SH-SY5Y (cell line): Measurements from ENCODE around the gene HEPACAM2.

Source experiments
- GATA2 ChIP-seq: IDR thresholded peaks from 2 replicates; pipeline ENCODE4 v1.6.1; 2011; ENCODE audit warnings: mild to moderate bottlenecking, low read depth, low read length
- GATA3 ChIP-seq: IDR thresholded peaks from 2 replicates; pipeline ENCODE4 v1.6.1; 2011; ENCODE audit warnings: low read depth, mild to moderate bottlenecking, low read length, moderate library complexity

- TF ChIP-seq GATA3 (no peak), GATA2 (no peak)
Measured at GRCh38 chr7:93242106-93242505, 15.8 kb upstream of the HEPACAM2 start.
